SU-DHL-6 (cell line): ENCODE results near the gene TMEM52B.

ENCODE experiments used
- H2AFZ ChIP-seq: fragments of 200-600 bp; sonication (generic); 2 replicates; pipeline ENCODE4 v1.6.1; 2014; ENCODE audit warnings: low read depth, mild to moderate bottlenecking, moderate library complexity, mixed read lengths, antibody characterized with exemption, low read length; ENCODE audit not compliant: severe bottlenecking
- H3F3A ChIP-seq: fragments of 200-600 bp; shearing (Covaris generic); 2 replicates; pipeline ENCODE4 v1.6.0; 2016; ENCODE audit warnings: antibody characterized with exemption, mild to moderate bottlenecking; ENCODE audit not compliant: insufficient read depth
- H3K27ac ChIP-seq: fragments of 200-600 bp; sonication (generic); 2 replicates; pipeline ENCODE4 v1.5.1; 2016; ENCODE audit warnings: low read depth, mild to moderate bottlenecking, low read length, moderate library complexity, mixed read lengths
- H3K27me3 ChIP-seq: fragments of 200-600 bp; sonication (generic), shearing (Covaris generic); 2 replicates; pipeline ENCODE4 v1.6.0; 2014; ENCODE audit warnings: mild to moderate bottlenecking, low read length
- H3K36me3 ChIP-seq: fragments of 200-600 bp; sonication (generic); 2 replicates; pipeline ENCODE4 v1.6.1; 2014; ENCODE audit warnings: mild to moderate bottlenecking, low read length, mixed read lengths
- H3K4me2 ChIP-seq: fragments of 300-600, 200-600 bp; shearing (Covaris generic), sonication (generic); 2 replicates; pipeline ENCODE4 v1.6.0; 2014; ENCODE audit warnings: low read length, low read depth, mild to moderate bottlenecking; ENCODE audit not compliant: poor library complexity, severe bottlenecking
- H3K4me3 ChIP-seq: fragments of 200-600 bp; sonication (generic); 2 replicates; pipeline ENCODE4 v1.5.1; 2014; ENCODE audit warnings: antibody characterized with exemption, low read length, mild to moderate bottlenecking, mixed read lengths; ENCODE audit not compliant: insufficient read depth, poor library complexity, severe bottlenecking
- H3K79me2 ChIP-seq: fragments of 200-600 bp; sonication (generic); 2 replicates; pipeline ENCODE4 v1.6.1; 2014; ENCODE audit warnings: mild to moderate bottlenecking, low read length, moderate library complexity; ENCODE audit not compliant: insufficient read depth
- H3K9ac ChIP-seq: fragments of 200-600 bp; sonication (generic); 2 replicates; pipeline ENCODE4 v1.7.0; 2014; ENCODE audit warnings: mild to moderate bottlenecking, low read length
- H3K9me2 ChIP-seq: fragments of 200-600 bp; sonication (generic); replicated peaks from 2 replicates; pipeline ENCODE4 v1.6.1; 2014; ENCODE audit warnings: low read length; ENCODE audit not compliant: insufficient read depth
- H3K9me3 ChIP-seq: fragments of 200-600 bp; sonication (generic); 2 replicates; pipeline ENCODE4 v1.6.1; 2014; ENCODE audit warnings: low read length, mixed read lengths; ENCODE audit not compliant: insufficient read depth
- H4K20me1 ChIP-seq: fragments of 200-600 bp; sonication (generic); 2 replicates; pipeline ENCODE4 v1.6.1; 2014; ENCODE audit warnings: low read depth, mild to moderate bottlenecking, antibody characterized with exemption, low read length, moderate library complexity, mixed read lengths
- CTCF ChIP-seq: fragments of 200-600 bp; sonication (generic); IDR thresholded peaks from one replicate; pipeline ENCODE4 v1.5.1; 2017; ENCODE audit warnings: antibody characterized with exemption, mild to moderate bottlenecking, low read length, moderate library complexity; ENCODE audit not compliant: insufficient read depth, poor library complexity, severe bottlenecking
- EZH2phosphoT487 ChIP-seq: fragments of 200-600 bp; sonication (generic), shearing (Covaris generic); conservative IDR thresholded peaks from 2 replicates; pipeline ENCODE4 v1.6.1; 2018; ENCODE audit warnings: mild to moderate bottlenecking, antibody characterized with exemption, low read length, moderate library complexity, mixed read lengths

The TMEM52B gene

GRCh38 chr12:10155966-10156365 lies 22.9 kb upstream of the TMEM52B start:
- Histone ChIP-seq H3K9ac (no peak overlapping the region), H3K4me2 (no peak overlapping the region), H3K27me3 (no peaks in the 10 kb centered on the region), H3K79me2 (no peaks in the 10 kb centered on the region), H4K20me1 (no peaks in the 10 kb centered on the region), H3F3A (no peaks in the 10 kb centered on the region), H2AFZ (no peak overlapping the region), H3K4me3 (no peak overlapping the region), H3K9me2 (no peaks in the 10 kb centered on the region), H3K27ac (no peak overlapping the region), H3K9me3 (no peaks in the 10 kb centered on the region), H3K36me3 (no peaks in the 10 kb centered on the region)
- TF ChIP-seq EZH2phosphoT487 (no peak), CTCF (no peak)

GRCh38 chr12:10158406-10158805 lies 20.4 kb upstream of the TMEM52B start:
- Histone ChIP-seq H3K27ac (no peak overlapping the region), H2AFZ (no peak overlapping the region)
- no peak for TF ChIP-seq EZH2phosphoT487
- no peak for TF ChIP-seq CTCF

GRCh38 chr12:10159280-10159679 lies 19.6 kb upstream of the TMEM52B start:
- Histone ChIP-seq H3K9ac (no peak overlapping the region), H3K9me2 (no peaks in the 10 kb centered on the region), H3K27ac (no peak overlapping the region), H3K4me3 (no peak overlapping the region), H3K4me2 (no peak overlapping the region), H3F3A (no peaks in the 10 kb centered on the region), H3K79me2 (no peaks in the 10 kb centered on the region), H4K20me1 (no peaks in the 10 kb centered on the region), H2AFZ (no peak overlapping the region), H3K9me3 (no peaks in the 10 kb centered on the region), H3K36me3 (no peaks in the 10 kb centered on the region), H3K27me3 (no peaks in the 10 kb centered on the region)
- TF ChIP-seq EZH2phosphoT487: no peak
- no peak for TF ChIP-seq CTCF

More at GRCh38 chr12:10158406-10158805, 20.4 kb upstream of the TMEM52B start:
- H3K9ac ChIP-seq: no peak overlapping the region
- H3K4me2 ChIP-seq: no peak overlapping the region
- no peaks in the 10 kb centered on the region for H3K79me2 ChIP-seq
- no peaks in the 10 kb centered on the region for H3K27me3 ChIP-seq
- H3K9me2 ChIP-seq: no peaks in the 10 kb centered on the region
- no peaks in the 10 kb centered on the region for H3K9me3 ChIP-seq
- no peak overlapping the region for H3K4me3 ChIP-seq
- no peaks in the 10 kb centered on the region for H3K36me3 ChIP-seq
- no peaks in the 10 kb centered on the region for H4K20me1 ChIP-seq
- no peaks in the 10 kb centered on the region for H3F3A ChIP-seq
